Fibroblast of lung (primary cell): Measurements from ENCODE around the gene MYO1E.

Source experiments
- CTCF ChIP-seq, 2 donors: IDR thresholded peaks in 1 of 2; conservative IDR thresholded peaks in 1 of 2; 1 replicate in 1 of 2; 2 replicates in 1 of 2; pipeline ENCODE4 v1.5.1; 2011 to 2012; ENCODE audit warnings: low read length in 2 of 2, control low read depth in 1 of 2, inconsistent platforms in 1 of 2, low read depth in 1 of 2, mild to moderate bottlenecking in 1 of 2
- EZH2 ChIP-seq: IDR thresholded peaks from 2 replicates; pipeline ENCODE4 v1.5.1; 2012; ENCODE audit warnings: low read length, control low read depth, mild to moderate bottlenecking; ENCODE audit errors: missing control alignments

GRCh38 chr15:59303633-59304032, 69.0 kb downstream of the MYO1E start:
- TF ChIP-seq CTCF (conservative IDR thresholded peaks at IDR 0.05 in 1 of 2, IDR thresholded peaks at IDR 0.05 in 1 of 2; ENCODE audit: low read depth in 1 of 2, low read length in 2 of 2) (no peak), EZH2 (no peak)
